ENCODE results near the gene S100A5. TPM values are rescaled to one million over a fixed set of nuclear protein-coding genes. Genes with fewer than 3 reads are reported as not detected.

S100A5 gene
- total RNA-seq, 1 experiment from 2014 or later: not detected

DNA sequence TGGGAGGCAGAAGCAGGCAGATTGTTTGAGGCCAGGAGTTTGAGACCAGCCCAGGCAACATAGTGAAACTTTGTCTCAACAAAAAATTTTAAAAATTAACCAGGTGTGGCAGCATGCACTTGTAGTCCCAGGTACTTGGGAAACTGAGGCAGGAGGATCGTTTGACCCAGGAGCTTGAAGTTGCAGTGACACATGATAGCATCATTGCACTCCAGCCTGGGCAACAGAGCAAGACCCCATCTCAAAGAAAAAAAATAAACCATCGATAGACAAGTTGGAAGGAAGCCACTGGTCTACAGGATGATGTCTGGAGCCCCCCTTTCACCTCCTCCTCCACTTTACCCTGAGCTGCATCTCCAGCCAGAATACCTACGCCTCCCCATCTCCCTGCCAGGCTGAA, 21.5 kb downstream of the S100A5 start:
- TF ChIP-seq, protein P1, sequence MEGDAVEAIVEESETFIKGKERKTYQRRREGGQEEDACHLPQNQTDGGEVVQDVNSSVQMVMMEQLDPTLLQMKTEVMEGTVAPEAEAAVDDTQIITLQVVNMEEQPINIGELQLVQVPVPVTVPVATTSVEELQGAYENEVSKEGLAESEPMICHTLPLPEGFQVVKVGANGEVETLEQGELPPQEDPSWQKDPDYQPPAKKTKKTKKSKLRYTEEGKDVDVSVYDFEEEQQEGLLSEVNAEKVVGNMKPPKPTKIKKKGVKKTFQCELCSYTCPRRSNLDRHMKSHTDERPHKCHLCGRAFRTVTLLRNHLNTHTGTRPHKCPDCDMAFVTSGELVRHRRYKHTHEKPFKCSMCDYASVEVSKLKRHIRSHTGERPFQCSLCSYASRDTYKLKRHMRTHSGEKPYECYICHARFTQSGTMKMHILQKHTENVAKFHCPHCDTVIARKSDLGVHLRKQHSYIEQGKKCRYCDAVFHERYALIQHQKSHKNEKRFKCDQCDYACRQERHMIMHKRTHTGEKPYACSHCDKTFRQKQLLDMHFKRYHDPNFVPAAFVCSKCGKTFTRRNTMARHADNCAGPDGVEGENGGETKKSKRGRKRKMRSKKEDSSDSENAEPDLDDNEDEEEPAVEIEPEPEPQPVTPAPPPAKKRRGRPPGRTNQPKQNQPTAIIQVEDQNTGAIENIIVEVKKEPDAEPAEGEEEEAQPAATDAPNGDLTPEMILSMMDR (IDR thresholded peaks at IDR 0.05; ENCODE audit: unreplicated experiment): no peak
- CTCF ChIA-PET: interaction anchor here (2.5 kb wide), 1 partner anchor 13 kb away, joined by 14 read pairs; no protein-coding TSS in a partner anchor
- intact Hi-C loops (cut with micrococcal nuclease; ENCODE audit: unreplicated experiment): loop anchor here (10.0 kb wide), 1 partner anchor 466 kb away; the partner anchor contains the start of gene RAB13
- H3K4me1 Mint-ChIP-seq (ENCODE audit: low read depth, unreplicated experiment): peaks cover 49% of the 10 kb centered on the region
- DNase-seq: no peak
- no peaks in the 10 kb centered on the region for H3K27me3 Mint-ChIP-seq (ENCODE audit: unreplicated experiment)
- no peaks in the 10 kb centered on the region for H3K9me3 Mint-ChIP-seq (ENCODE audit: low read depth, unreplicated experiment)
- peaks cover 27% of the 10 kb centered on the region for H3K36me3 Mint-ChIP-seq (ENCODE audit: insufficient read depth, unreplicated experiment)
- peak overlapping the region; percentile 33 for H3K4me3 Mint-ChIP-seq (ENCODE audit: low read depth, unreplicated experiment)
- no TSS peak for BruUV-seq (replicated peaks)
- peak overlapping the region; percentile 69 for H3K27ac Mint-ChIP-seq (ENCODE audit: unreplicated experiment)

GRCh38 chr1:153515504-153516394, 25.0 kb downstream of the S100A5 start:
- intact Hi-C loops (cut with micrococcal nuclease; ENCODE audit: unreplicated experiment): loop anchor here (10.0 kb wide), 1 partner anchor 469 kb away; the partner anchor contains the start of gene RAB13
- H3K27me3 Mint-ChIP-seq (ENCODE audit: unreplicated experiment): no peaks in the 10 kb centered on the region
- no peak overlapping the region for H3K4me3 Mint-ChIP-seq (ENCODE audit: low read depth, unreplicated experiment)
- TF ChIP-seq, protein P1 (IDR thresholded peaks at IDR 0.05; ENCODE audit: unreplicated experiment): no peak
- no TSS peak for BruUV-seq (replicated peaks)
- peak; percentile 92 for DNase-seq
- peaks cover 77% of the 10 kb centered on the region for H3K4me1 Mint-ChIP-seq (ENCODE audit: low read depth, unreplicated experiment)
- CTCF ChIA-PET: interaction anchor here (0.5 to 1.9 kb wide), 20 partner anchors 9 to 226 kb away, joined by 3 to 34 read pairs (median 4); partner anchors contain the start of genes CHTOP, INTS3, S100A13 and S100A16
- peaks cover 31% of the 10 kb centered on the region for H3K36me3 Mint-ChIP-seq (ENCODE audit: insufficient read depth, unreplicated experiment)
- no peaks in the 10 kb centered on the region for H3K9me3 Mint-ChIP-seq (ENCODE audit: low read depth, unreplicated experiment)
- peak overlapping the region; percentile 82 for H3K27ac Mint-ChIP-seq (ENCODE audit: unreplicated experiment)

- H3K4me3 Mint-ChIP-seq (ENCODE audit: low read depth, unreplicated experiment): no peak overlapping the region
- intact Hi-C loops (cut with micrococcal nuclease; ENCODE audit: unreplicated experiment): loop anchor here (5.0 to 10.0 kb wide), 2 partner anchors 159 to 471 kb away; partner anchors contain the start of genes ILF2 and RAB13
- no peaks in the 10 kb centered on the region for H3K9me3 Mint-ChIP-seq (ENCODE audit: low read depth, unreplicated experiment)
- CTCF ChIA-PET: interaction anchor here (0.6 to 1.1 kb wide), 3 partner anchors 54 to 322 kb away, joined by 3 to 5 read pairs (median 3); partner anchors contain the start of gene S100A13
- H3K27me3 Mint-ChIP-seq (ENCODE audit: unreplicated experiment): no peaks in the 10 kb centered on the region
- H3K36me3 Mint-ChIP-seq (ENCODE audit: insufficient read depth, unreplicated experiment): peaks cover 21% of the 10 kb centered on the region
- H3K27ac Mint-ChIP-seq (ENCODE audit: unreplicated experiment): no peak overlapping the region
- H3K4me1 Mint-ChIP-seq (ENCODE audit: low read depth, unreplicated experiment): peaks cover 75% of the 10 kb centered on the region
- no peak for DNase-seq
- no TSS peak for BruUV-seq (replicated peaks)
- TF ChIP-seq, protein P1 (IDR thresholded peaks at IDR 0.05; ENCODE audit: unreplicated experiment): no peak
These were observed 27.1 kb downstream of the S100A5 start for GRCh38 chr1:153513666-153514065.

GRCh38 chr1:153513023-153513422, 27.7 kb downstream of the S100A5 start:
- H3K9me3 Mint-ChIP-seq (ENCODE audit: low read depth, unreplicated experiment): no peaks in the 10 kb centered on the region
- intact Hi-C loops (cut with micrococcal nuclease; ENCODE audit: unreplicated experiment): loop anchor here (5.0 to 10.0 kb wide), 2 partner anchors 159 to 472 kb away; partner anchors contain the start of genes ILF2 and RAB13
- TF ChIP-seq, protein P1 (IDR thresholded peaks at IDR 0.05; ENCODE audit: unreplicated experiment): no peak
- no TSS peak for BruUV-seq (replicated peaks)
- H3K27ac Mint-ChIP-seq (ENCODE audit: unreplicated experiment): peak overlapping the region; percentile 82
- DNase-seq: no peak
- CTCF ChIA-PET: interaction anchor here (0.7 to 1.1 kb wide), 2 partner anchors 55 to 114 kb away, joined by 3 read pairs; partner anchors contain the start of gene S100A13
- H3K27me3 Mint-ChIP-seq (ENCODE audit: unreplicated experiment): no peaks in the 10 kb centered on the region
- H3K4me1 Mint-ChIP-seq (ENCODE audit: low read depth, unreplicated experiment): peaks cover 70% of the 10 kb centered on the region
- peaks cover 18% of the 10 kb centered on the region for H3K36me3 Mint-ChIP-seq (ENCODE audit: insufficient read depth, unreplicated experiment)
- H3K4me3 Mint-ChIP-seq (ENCODE audit: low read depth, unreplicated experiment): no peak overlapping the region

All from Calu3 (cell line).